ENCODE results near the gene SLC39A13. TPM values are rescaled to one million over a fixed set of nuclear protein-coding genes. Genes with fewer than 3 reads are reported as not detected.

The SLC39A13 gene
- polyA plus RNA-seq, 3 donors = 4.8 to 27.4 (median 5.9) TPM

GRCh38 chr11:47403135-47403534 is 5.3 kb upstream of the SLC39A13 start:
- Histone ChIP-seq H3K27ac (ENCODE audit: low read depth in 1 of 2, low read length in 2 of 2) (no peak overlapping the region), H3K4me1 (ENCODE audit: control insufficient read depth in 1 of 2, insufficient read depth in 2 of 2, low read length in 2 of 2) (peaks cover 55 to 69% of the 10 kb centered on the region in 2 donors), H3K79me2 (ENCODE audit: insufficient read depth, low read length) (peaks cover 19% of the 10 kb centered on the region), H3K4me2 (replicated peaks; ENCODE audit: extremely low read depth, low read length, poor library complexity, severe bottlenecking) (no peak overlapping the region), H3K36me3 (replicated peaks in 1 of 2; ENCODE audit: control insufficient read depth in 1 of 2, insufficient read depth in 2 of 2, low read length in 2 of 2) (no peaks in the 10 kb centered on the region), H3K4me3 (replicated peaks in 1 of 3; ENCODE audit: low read depth in 2 of 3, low read length in 3 of 3) (no peak overlapping the region), H3K27me3 (ENCODE audit: control insufficient read depth in 2 of 2, insufficient read depth in 2 of 2, low read length in 2 of 2) (no peaks in the 10 kb centered on the region), H3K9ac (ENCODE audit: insufficient read depth, low read length, poor library complexity, severe bottlenecking) (no peak overlapping the region), H4K20me1 (ENCODE audit: insufficient read depth, low read length) (no peaks in the 10 kb centered on the region), H3K9me3 (replicated peaks in 1 of 2; ENCODE audit: control insufficient read depth in 1 of 2, insufficient read depth in 1 of 2, low read length in 2 of 2) (no peaks in the 10 kb centered on the region), H2AFZ (ENCODE audit: insufficient read depth, low read depth, low read length, poor library complexity, severe bottlenecking) (peak overlapping the region; percentile 44)
- intact Hi-C loops (cut with micrococcal nuclease) = no loop called here
- WGBS (ENCODE audit: insufficient coverage) = 33% methylated on average over 4 of the region's 4 CpGs
- H3K27ac Mint-ChIP-seq = peak overlapping the region in 5 of 7 donors; percentile 17 to 86 (median 60)
- H3K27me3 Mint-ChIP-seq (ENCODE audit: low read depth in 3 of 3) = peaks cover 0 to 2% (median 1%) of the 10 kb centered on the region in 3 donors
- peak in 1 of 3 donors; percentile 21 for DNase-seq
- no peaks in the 10 kb centered on the region for H3K9me3 Mint-ChIP-seq
- TF ChIP-seq, protein P1, sequence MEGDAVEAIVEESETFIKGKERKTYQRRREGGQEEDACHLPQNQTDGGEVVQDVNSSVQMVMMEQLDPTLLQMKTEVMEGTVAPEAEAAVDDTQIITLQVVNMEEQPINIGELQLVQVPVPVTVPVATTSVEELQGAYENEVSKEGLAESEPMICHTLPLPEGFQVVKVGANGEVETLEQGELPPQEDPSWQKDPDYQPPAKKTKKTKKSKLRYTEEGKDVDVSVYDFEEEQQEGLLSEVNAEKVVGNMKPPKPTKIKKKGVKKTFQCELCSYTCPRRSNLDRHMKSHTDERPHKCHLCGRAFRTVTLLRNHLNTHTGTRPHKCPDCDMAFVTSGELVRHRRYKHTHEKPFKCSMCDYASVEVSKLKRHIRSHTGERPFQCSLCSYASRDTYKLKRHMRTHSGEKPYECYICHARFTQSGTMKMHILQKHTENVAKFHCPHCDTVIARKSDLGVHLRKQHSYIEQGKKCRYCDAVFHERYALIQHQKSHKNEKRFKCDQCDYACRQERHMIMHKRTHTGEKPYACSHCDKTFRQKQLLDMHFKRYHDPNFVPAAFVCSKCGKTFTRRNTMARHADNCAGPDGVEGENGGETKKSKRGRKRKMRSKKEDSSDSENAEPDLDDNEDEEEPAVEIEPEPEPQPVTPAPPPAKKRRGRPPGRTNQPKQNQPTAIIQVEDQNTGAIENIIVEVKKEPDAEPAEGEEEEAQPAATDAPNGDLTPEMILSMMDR (IDR thresholded peaks at IDR 0.05) = no peak
- no peak overlapping the region for H3K4me3 Mint-ChIP-seq
- no peaks in the 10 kb centered on the region for H3K36me3 Mint-ChIP-seq
- H3K4me1 Mint-ChIP-seq = peaks cover 56% of the 10 kb centered on the region

DNA sequence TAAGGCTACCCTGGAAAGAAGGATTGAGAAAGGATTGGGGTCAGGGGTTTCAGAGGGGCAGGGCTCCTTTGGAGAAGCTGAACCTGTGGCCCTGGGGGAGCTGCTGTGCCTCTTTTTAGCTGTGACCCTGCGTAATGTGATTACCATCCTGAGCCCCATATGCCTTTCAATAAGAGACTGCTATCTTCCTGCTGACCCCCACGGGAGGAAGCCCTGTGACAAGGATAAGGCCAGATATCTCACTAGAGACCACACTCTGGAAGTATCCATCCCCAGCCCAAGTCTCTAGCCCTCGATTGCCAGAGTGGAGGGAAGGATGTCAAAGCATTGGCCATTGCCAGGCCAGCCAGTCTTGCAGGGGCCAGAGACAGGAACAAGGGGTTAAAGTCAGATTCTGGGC is 4.8 kb upstream of the SLC39A13 start:
- H3K27ac Mint-ChIP-seq = peak overlapping the region in 3 of 7 donors; percentile 17 to 86 (median 66)
- TF ChIP-seq, protein P1 (IDR thresholded peaks at IDR 0.05) = no peak
- WGBS (ENCODE audit: insufficient coverage) = no CpG with 5 or more reads among the region's 3 CpGs
- intact Hi-C loops (cut with micrococcal nuclease) = no loop called here
- H3K79me2 ChIP-seq (ENCODE audit: insufficient read depth, low read length) = peaks cover 19% of the 10 kb centered on the region
- no peaks in the 10 kb centered on the region for H4K20me1 ChIP-seq (ENCODE audit: insufficient read depth, low read length)
- H3K9ac ChIP-seq (ENCODE audit: insufficient read depth, low read length, poor library complexity, severe bottlenecking) = no peak overlapping the region
- H3K27ac ChIP-seq (ENCODE audit: low read depth in 1 of 2, low read length in 2 of 2) = no peak overlapping the region
- DNase-seq = no peak
- no peak overlapping the region for H3K4me3 Mint-ChIP-seq
- no peaks in the 10 kb centered on the region for H3K9me3 Mint-ChIP-seq
- no peaks in the 10 kb centered on the region for H3K36me3 ChIP-seq (replicated peaks in 1 of 2; ENCODE audit: control insufficient read depth in 1 of 2, insufficient read depth in 2 of 2, low read length in 2 of 2)
- H3K36me3 Mint-ChIP-seq = no peaks in the 10 kb centered on the region
- peaks cover 53 to 67% of the 10 kb centered on the region in 2 donors for H3K4me1 ChIP-seq (ENCODE audit: control insufficient read depth in 1 of 2, insufficient read depth in 2 of 2, low read length in 2 of 2)
- peak overlapping the region; percentile 44 for H2AFZ ChIP-seq (ENCODE audit: insufficient read depth, low read depth, low read length, poor library complexity, severe bottlenecking)
- H3K9me3 ChIP-seq (replicated peaks in 1 of 2; ENCODE audit: control insufficient read depth in 1 of 2, insufficient read depth in 1 of 2, low read length in 2 of 2) = no peaks in the 10 kb centered on the region
- H3K4me1 Mint-ChIP-seq = peaks cover 52% of the 10 kb centered on the region
- peaks cover 0 to 2% (median 1%) of the 10 kb centered on the region in 3 donors for H3K27me3 Mint-ChIP-seq (ENCODE audit: low read depth in 3 of 3)
- H3K4me3 ChIP-seq (replicated peaks in 1 of 3; ENCODE audit: low read depth in 2 of 3, low read length in 3 of 3) = no peak overlapping the region
- no peak overlapping the region for H3K4me2 ChIP-seq (replicated peaks; ENCODE audit: extremely low read depth, low read length, poor library complexity, severe bottlenecking)
- no peaks in the 10 kb centered on the region for H3K27me3 ChIP-seq (ENCODE audit: control insufficient read depth in 2 of 2, insufficient read depth in 2 of 2, low read length in 2 of 2)
